Measurements from ENCODE around the gene GAN. TPM values are rescaled to one million over a fixed set of nuclear protein-coding genes. Genes with fewer than 3 reads are reported as not detected.

Gene GAN
- total and polyA plus RNA-seq, 9 of the 15 experiments (the other 6 are each of a cell fraction or from before 2014, with no cell fraction given): 0.83 to 15.1 (median 5.2) TPM

- no peak for TF ChIP-seq ELK1 (CRISPR knock-in tag; IDR thresholded peaks at IDR 0.05)
- TF ChIP-seq DNMT1 (IDR thresholded peaks at IDR 0.05): no peak
- no peak for TF ChIP-seq ZNF695 (CRISPR knock-in tag; IDR thresholded peaks at IDR 0.05)
- TF ChIP-seq ARID4B (CRISPR knock-in tag; IDR thresholded peaks at IDR 0.05): no peak
- no peak for TF ChIP-seq SIRT6 (IDR thresholded peaks at IDR 0.05; ENCODE audit: low read depth, low read length)
- TF ChIP-seq ZNF592 (IDR thresholded peaks at IDR 0.05): no peak
- TF ChIP-seq CHCHD3 (CRISPR knock-in tag; IDR thresholded peaks at IDR 0.05): no peak
- no peak for TF ChIP-seq HNRNPK (IDR thresholded peaks at IDR 0.05; ENCODE audit: low read depth, low read length, poor library complexity, severe bottlenecking)
- TF ChIP-seq ZNF143 (CRISPR knock-in tag; IDR thresholded peaks at IDR 0.05): no peak
- no peak for TF ChIP-seq CHD1 (IDR thresholded peaks at IDR 0.05; ENCODE audit: low read length)
- TF ChIP-seq ASH1L (IDR thresholded peaks at IDR 0.05; ENCODE audit: borderline replicate concordance, low read depth, partially characterized antibody): no peak
- no peak for TF ChIP-seq MTA1 (IDR thresholded peaks at IDR 0.05; ENCODE audit: borderline replicate concordance)
- peak; percentile 31; the same call in 1 of the 2 replicates for TF ChIP-seq RUNX1 (IDR thresholded peaks at IDR 0.05; ENCODE audit: low read depth)
- TF ChIP-seq ZNF57 (CRISPR knock-in tag; IDR thresholded peaks at IDR 0.05): 0 out of 2 replicates have a peak, but pooled peaks have one; percentile 23
- no peak for TF ChIP-seq POLR2AphosphoS2 (IDR thresholded peaks at IDR 0.05; ENCODE audit: low read length)
- peak; percentile 62 for TF ChIP-seq JUND (IDR thresholded peaks at IDR 0.05; ENCODE audit: borderline replicate concordance, low read depth, low read length)
- peak; percentile 44; the same call in 1 of the 3 replicates for TF ChIP-seq JUND (tag; IDR thresholded peaks at IDR 0.05; ENCODE audit: borderline replicate concordance, low read depth, low read length)
These were observed 89.0 kb downstream of the GAN start (continued) for GRCh38 chr16:81403601-81404391.
